Mesenchymal stem cell (in vitro differentiated cells and primary cell): ENCODE data around the gene HPSE2.
"Not testable (repeated sequence)": the region's sequence is repeated elsewhere in the genome, so short reads cannot be mapped to it uniquely, and the experiment has no call there.

Experiments
- DNase-seq: peaks from one replicate; pipeline ENCODE4 v3.0.0-alpha.2; 2013
- H2AFZ ChIP-seq: one replicate; pipeline ENCODE4 v1.6.1; 2013; ENCODE audit warnings: low read depth, mild to moderate bottlenecking, control low read depth, inconsistent platforms, low read length, moderate library complexity
- H2AK5ac ChIP-seq: 2 replicates; pipeline ENCODE4 v1.6.1; 2013; ENCODE audit warnings: low read length, moderate library complexity, mild to moderate bottlenecking, inconsistent platforms; ENCODE audit not compliant: severe bottlenecking
- H2BK120ac ChIP-seq: one replicate; pipeline ENCODE4 v1.6.1; 2013; ENCODE audit warnings: low read depth, mild to moderate bottlenecking, inconsistent platforms, low read length, moderate library complexity
- H2BK12ac ChIP-seq, 2 experiments: one replicate each; pipeline ENCODE4 v1.6.1; 2013; ENCODE audit warnings: inconsistent platforms in 2 of 2, low read length in 2 of 2, mild to moderate bottlenecking in 2 of 2, moderate library complexity in 2 of 2, control low read depth in 1 of 2
- H2BK15ac ChIP-seq: one replicate; pipeline ENCODE4 v1.6.1; 2013; ENCODE audit warnings: mild to moderate bottlenecking, low read depth, inconsistent platforms; ENCODE audit not compliant: poor library complexity, severe bottlenecking
- H2BK5ac ChIP-seq: 2 replicates; pipeline ENCODE4 v1.6.1; 2013; ENCODE audit warnings: low read depth, mild to moderate bottlenecking, low read length, control low read depth, inconsistent platforms; ENCODE audit not compliant: poor library complexity, severe bottlenecking
- H3K14ac ChIP-seq, 2 experiments: one replicate each; pipeline ENCODE4 v1.6.1; 2013; ENCODE audit warnings: inconsistent platforms in 2 of 2, low read length in 2 of 2, control low read depth in 1 of 2, mild to moderate bottlenecking in 1 of 2, moderate library complexity in 1 of 2
- H3K18ac ChIP-seq, 2 experiments: one replicate each; pipeline ENCODE4 v1.6.1; 2013; ENCODE audit warnings: inconsistent platforms in 2 of 2, low read length in 2 of 2, control low read depth in 1 of 2, low read depth in 1 of 2, mild to moderate bottlenecking in 1 of 2
- H3K23ac ChIP-seq, 2 experiments: one replicate each; pipeline ENCODE4 v1.6.1; 2013; ENCODE audit warnings: inconsistent platforms in 2 of 2, low read length in 2 of 2, mild to moderate bottlenecking in 2 of 2, moderate library complexity in 2 of 2, control low read depth in 1 of 2
- H3K27ac ChIP-seq: 2 replicates; pipeline ENCODE4 v1.5.1; 2013; ENCODE audit warnings: mild to moderate bottlenecking, moderate library complexity, low read length, control low read depth, inconsistent platforms; ENCODE audit not compliant: poor library complexity, severe bottlenecking
- H3K27me3 ChIP-seq, 2 experiments: 2 replicates each; pipeline versions ENCODE4 v1.6.1 to v1.7.0; 2013; ENCODE audit warnings: low read length in 2 of 2, mild to moderate bottlenecking in 2 of 2, moderate library complexity in 2 of 2, control low read depth in 1 of 2, inconsistent platforms in 1 of 2; ENCODE audit not compliant: control insufficient read depth in 1 of 2, insufficient read depth in 1 of 2
- H3K36me3 ChIP-seq, 2 experiments: 2 replicates each; pipeline versions ENCODE4 v1.6.1 to v1.7.0; 2013; ENCODE audit warnings: low read length in 2 of 2, control low read depth in 1 of 2, inconsistent platforms in 1 of 2, low read depth in 1 of 2, mild to moderate bottlenecking in 1 of 2; ENCODE audit not compliant: insufficient read depth in 2 of 2, control insufficient read depth in 1 of 2
- H3K4ac ChIP-seq, 2 experiments: one replicate each; pipeline ENCODE4 v1.6.1; 2013; ENCODE audit warnings: inconsistent platforms in 2 of 2, low read length in 2 of 2, mild to moderate bottlenecking in 2 of 2, moderate library complexity in 2 of 2, control low read depth in 1 of 2, low read depth in 1 of 2
- H3K4me1 ChIP-seq: 2 replicates; pipeline ENCODE4 v1.6.1; 2013; ENCODE audit warnings: low read depth, low read length, control low read depth; ENCODE audit not compliant: control insufficient read depth, insufficient read depth
- H3K4me2 ChIP-seq: 2 replicates; pipeline ENCODE4 v1.6.1; 2013; ENCODE audit warnings: low read length, mild to moderate bottlenecking, inconsistent platforms; ENCODE audit not compliant: poor library complexity, severe bottlenecking
- H3K4me3 ChIP-seq, 2 experiments: 2 replicates each; pipeline versions ENCODE4 v1.5.1 to v1.7.0; 2013; ENCODE audit warnings: low read length in 2 of 2, mild to moderate bottlenecking in 2 of 2, control low read depth in 1 of 2, low read depth in 1 of 2; ENCODE audit not compliant: insufficient read depth in 1 of 2
- H3K79me1 ChIP-seq: replicated peaks from 2 replicates; pipeline ENCODE4 v1.6.1; 2013; ENCODE audit warnings: mild to moderate bottlenecking, control low read depth, low read length, inconsistent platforms; ENCODE audit not compliant: poor library complexity, severe bottlenecking
- H3K9ac ChIP-seq: 2 replicates; pipeline ENCODE4 v1.7.0; 2013; ENCODE audit warnings: mild to moderate bottlenecking, low read length, moderate library complexity
- H3K9me3 ChIP-seq: 2 replicates; pipeline ENCODE4 v1.7.0; 2013; ENCODE audit warnings: mild to moderate bottlenecking, low read length; ENCODE audit not compliant: control insufficient read depth
- H4K8ac ChIP-seq: one replicate; pipeline ENCODE4 v1.6.1; 2013; ENCODE audit warnings: inconsistent platforms, mild to moderate bottlenecking, low read length, moderate library complexity
- H4K91ac ChIP-seq: one replicate; pipeline ENCODE4 v1.6.1; 2013; ENCODE audit warnings: mild to moderate bottlenecking, low read length, inconsistent platforms
- WGBS: methylation state at CpG from one replicate; pipeline ENCODE4 v1.1.7; 2013; ENCODE audit warnings: mixed read lengths; 5-methylcytosine and 5-hydroxymethylcytosine counted together

HPSE2 gene

GRCh38 chr10:98910048-98910447 lies 325.6 kb downstream of the HPSE2 start:
- Histone ChIP-seq H3K9ac (no peak overlapping the region), H2AFZ (no peak overlapping the region), H3K4me2 (no peak overlapping the region), H3K27ac (no peak overlapping the region), H4K91ac (no peak overlapping the region), H3K9me3 (no peaks in the 10 kb centered on the region), H3K79me1 (no peaks in the 10 kb centered on the region), H2AK5ac (no peak overlapping the region), H3K18ac (peak overlapping the region in 1 of 2 experiments; percentile 52), H3K36me3 (no peaks in the 10 kb centered on the region), H3K4me1 (no peaks in the 10 kb centered on the region), H2BK5ac (no peak overlapping the region), H3K23ac (no peak overlapping the region), H3K14ac (no peak overlapping the region), H2BK12ac (peak overlapping the region in 1 of 2 experiments; percentile 91), H2BK15ac (no peak overlapping the region), H3K27me3 (no peaks in the 10 kb centered on the region), H4K8ac (no peak overlapping the region), H2BK120ac (no peak overlapping the region), H3K4ac (no peak overlapping the region), H3K4me3 (no peak overlapping the region)
- DNase-seq: peak; percentile 57

DNA sequence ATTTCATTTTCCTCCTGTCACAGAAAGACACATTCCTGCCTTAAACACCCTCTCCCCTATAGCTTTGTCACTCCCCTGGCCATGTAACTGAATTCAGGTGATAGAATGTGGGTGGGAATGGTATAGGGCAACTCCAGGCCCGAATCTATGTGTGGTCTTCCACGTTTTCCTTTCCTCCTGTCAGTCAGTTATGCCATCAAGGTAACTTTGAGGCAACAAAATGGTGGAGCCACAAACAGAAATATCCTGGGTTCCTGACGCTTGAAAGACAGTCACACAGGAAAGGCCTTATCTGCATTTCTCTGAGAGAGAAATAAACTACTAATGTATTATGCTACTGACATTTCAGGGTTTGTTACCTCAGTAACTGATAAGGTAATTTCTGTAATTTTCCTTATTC lies 326.8 kb downstream of the HPSE2 start:
- no peak for DNase-seq
- H2BK120ac ChIP-seq: no peak overlapping the region
- H2BK12ac ChIP-seq: peak overlapping the region in 1 of 2 experiments; percentile 63
- H3K4me1 ChIP-seq: no peaks in the 10 kb centered on the region
- H3K27me3 ChIP-seq: no peaks in the 10 kb centered on the region
- no peak overlapping the region for H3K9ac ChIP-seq
- peak overlapping the region in 1 of 2 experiments; percentile 76 for H3K18ac ChIP-seq
- no peak overlapping the region for H3K27ac ChIP-seq
- H2AFZ ChIP-seq: no peak overlapping the region
- H3K4ac ChIP-seq: no peak overlapping the region
- no peak overlapping the region for H4K91ac ChIP-seq
- WGBS: 78% methylated on average over 3 of the region's 3 CpGs
- H2BK15ac ChIP-seq: no peak overlapping the region
- H4K8ac ChIP-seq: peak overlapping the region; percentile 27
- H3K4me2 ChIP-seq: no peak overlapping the region
- no peak overlapping the region for H2BK5ac ChIP-seq
- H3K14ac ChIP-seq: no peak overlapping the region
- no peaks in the 10 kb centered on the region for H3K9me3 ChIP-seq
- H3K4me3 ChIP-seq: no peak overlapping the region
- H3K79me1 ChIP-seq: no peaks in the 10 kb centered on the region
- H3K23ac ChIP-seq: no peak overlapping the region
- H2AK5ac ChIP-seq: no peak overlapping the region
- no peaks in the 10 kb centered on the region for H3K36me3 ChIP-seq

DNA sequence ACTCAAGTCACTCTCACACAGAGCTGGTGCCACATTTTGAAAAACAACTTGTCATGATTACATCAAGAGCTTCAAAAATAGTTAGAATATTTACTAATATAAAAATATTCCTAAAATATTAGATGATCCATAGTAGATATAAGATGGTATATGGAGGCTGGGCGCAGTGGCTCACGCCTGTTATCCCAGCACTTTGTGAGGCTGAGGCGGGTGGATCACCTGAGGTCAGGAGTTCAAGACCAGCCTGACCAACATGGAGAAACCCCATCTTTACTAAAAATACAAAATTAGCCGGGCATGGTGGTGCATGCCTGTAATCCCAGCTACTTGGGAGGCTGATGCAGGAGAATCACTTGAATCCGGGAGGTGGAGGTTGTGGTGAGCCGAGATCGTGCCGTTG lies 327.4 kb downstream of the HPSE2 start:
- H2BK12ac ChIP-seq, H3K27ac ChIP-seq, H2BK15ac ChIP-seq, H3K27me3 ChIP-seq, DNase-seq, H2AFZ ChIP-seq, H2BK5ac ChIP-seq, H3K4ac ChIP-seq, H2BK120ac ChIP-seq, H3K23ac ChIP-seq, H3K9ac ChIP-seq, H3K9me3 ChIP-seq, H4K8ac ChIP-seq, H3K36me3 ChIP-seq, H4K91ac ChIP-seq, H2AK5ac ChIP-seq, H3K4me3 ChIP-seq, H3K14ac ChIP-seq, H3K4me1 ChIP-seq, H3K18ac ChIP-seq, H3K4me2 ChIP-seq, H3K79me1 ChIP-seq: not testable (repeated sequence)
- WGBS: no CpG with 5 or more reads among the region's 8 CpGs

DNA sequence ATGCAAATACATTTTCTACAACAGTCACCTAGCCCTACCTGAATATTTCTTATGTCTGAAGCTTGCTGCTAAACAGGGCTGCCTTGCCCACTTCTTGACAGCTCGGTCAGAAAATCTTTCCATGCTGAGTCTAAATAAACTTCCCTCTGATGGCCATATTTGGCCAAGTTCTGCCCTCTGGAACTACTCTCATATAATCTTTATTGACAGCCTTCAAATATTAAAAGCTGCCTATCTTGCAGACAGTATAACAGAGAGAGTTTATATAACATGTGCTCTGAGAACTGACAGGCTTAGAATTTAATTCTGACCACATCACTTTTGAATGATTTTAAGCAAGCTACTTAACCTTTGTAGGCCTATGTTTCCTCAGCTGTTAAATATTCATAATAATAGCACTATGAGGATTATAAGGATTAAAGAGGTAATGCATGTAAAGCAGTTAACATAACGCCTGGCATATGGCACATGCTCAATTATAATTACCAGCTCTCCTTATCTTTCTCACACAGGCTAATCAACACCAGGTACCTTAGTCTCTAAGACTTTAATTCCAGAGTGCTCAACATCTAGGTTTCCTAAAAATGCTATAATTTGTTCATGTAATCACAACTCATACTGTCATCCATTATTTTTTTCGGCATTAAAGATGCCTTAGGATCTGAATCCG lies 334.1 kb downstream of the HPSE2 start:
- Histone ChIP-seq H3K27ac (no peak overlapping the region), H2BK12ac (no peak overlapping the region), H4K91ac (no peak overlapping the region), H3K9ac (no peak overlapping the region), H2AK5ac (no peak overlapping the region), H3K79me1 (no peaks in the 10 kb centered on the region), H3K4me1 (no peaks in the 10 kb centered on the region), H3K4me3 (no peak overlapping the region), H3K36me3 (no peaks in the 10 kb centered on the region), H3K23ac (no peak overlapping the region), H3K4me2 (no peak overlapping the region), H4K8ac (no peak overlapping the region), H3K18ac (no peak overlapping the region), H3K9me3 (no peaks in the 10 kb centered on the region), H2BK5ac (no peak overlapping the region), H2BK15ac (no peak overlapping the region), H3K27me3 (no peaks in the 10 kb centered on the region), H2BK120ac (no peak overlapping the region), H3K4ac (no peak overlapping the region), H2AFZ (no peak overlapping the region), H3K14ac (no peak overlapping the region)
- no peak for DNase-seq
- 94% methylated on average over 4 of the region's 4 CpGs for WGBS
